ENCODE results near the gene GRAMD1A. TPM values are rescaled to one million over a fixed set of nuclear protein-coding genes. Genes with fewer than 3 reads are reported as not detected.

The GRAMD1A gene
- total RNA-seq = 10 to 100 TPM; 57.6 to 80.3 (median 66.6) TPM
- total RNA-seq (2013) = 28.1 TPM

GRCh38 chr19:34999498-35000337 lies at the start of gene GRAMD1A:
Gene GRAMD1A (plus strand): TSS chr19:35000323. CDS start chr19:35000479, 156 bp downstream.
- H3K27me3 ChIP-seq (ENCODE audit: control insufficient read depth, insufficient read depth, low read length) = no peaks in the 10 kb centered on the region
- H3K9me3 ChIP-seq (ENCODE audit: control insufficient read depth, insufficient read depth, low read length) = no peaks in the 10 kb centered on the region
- Mint-ChIP-seq H3K36me3 (no peaks in the 10 kb centered on the region), H3K27me3 (ENCODE audit: low read depth in 2 of 2) (no peaks in the 10 kb centered on the region), H3K9me3 (no peaks in the 10 kb centered on the region), H3K27ac (peak within 1 kb of the TSS; percentile 83 to 93), H3K4me1 (peaks cover 49 to 68% of the 10 kb centered on the region in 2 donors), H3K4me3 (peak within 1 kb of the TSS; percentile 95)
- WGBS (ENCODE audit: insufficient coverage) = 6% methylated on average over 43 of the region's 45 CpGs
- DNase-seq = peak; percentile 69 to 81
- TF ChIP-seq CTCF (IDR thresholded peaks at IDR 0.05) = no peak
- intact Hi-C loops (cut with micrococcal nuclease) = no loop called here
- H3K36me3 ChIP-seq (ENCODE audit: control insufficient read depth, insufficient read depth, low read length) = peaks cover 2% of the 10 kb centered on the region
- H3K4me1 ChIP-seq (ENCODE audit: control insufficient read depth, insufficient read depth, low read length) = peaks cover 82% of the 10 kb centered on the region
- peak within 1 kb of the TSS; percentile 55 for H3K4me3 ChIP-seq (ENCODE audit: low read length)
- ATAC-seq = peak; percentile 69 to 77 (median 77)
- peak within 1 kb of the TSS; percentile 94 for H3K27ac ChIP-seq (ENCODE audit: low read length)

- H3K27me3 ChIP-seq (ENCODE audit: control insufficient read depth, insufficient read depth, low read length) = no peaks in the 10 kb centered on the region
- no peak overlapping the region for H3K27ac ChIP-seq (ENCODE audit: low read length)
- H3K4me1 ChIP-seq (ENCODE audit: control insufficient read depth, insufficient read depth, low read length) = no peaks in the 10 kb centered on the region
- intact Hi-C loops (cut with micrococcal nuclease) = no loop called here
- H3K9me3 ChIP-seq (ENCODE audit: control insufficient read depth, insufficient read depth, low read length) = peaks cover 32% of the 10 kb centered on the region
- DNase-seq = no peak
- H3K4me1 Mint-ChIP-seq = peaks cover 0 to 4% of the 10 kb centered on the region in 2 donors
- peaks cover 27 to 45% of the 10 kb centered on the region in 2 donors for H3K9me3 Mint-ChIP-seq
- H3K4me3 ChIP-seq (ENCODE audit: low read length) = no peak overlapping the region
- no peak overlapping the region for H3K4me3 Mint-ChIP-seq
- H3K36me3 Mint-ChIP-seq = peaks cover 84% of the 10 kb centered on the region
- no peaks in the 10 kb centered on the region for H3K27me3 Mint-ChIP-seq (ENCODE audit: low read depth in 2 of 2)
- ATAC-seq = no peak
- peaks cover 4% of the 10 kb centered on the region for H3K36me3 ChIP-seq (ENCODE audit: control insufficient read depth, insufficient read depth, low read length)
- no peak for TF ChIP-seq CTCF (IDR thresholded peaks at IDR 0.05)
- H3K27ac Mint-ChIP-seq = no peak overlapping the region
These were observed 47.0 kb upstream of the GRAMD1A start for GRCh38 chr19:34953092-34953491.

- no peaks in the 10 kb centered on the region for H3K27me3 ChIP-seq (ENCODE audit: control insufficient read depth, insufficient read depth, low read length)
- peaks cover 71% of the 10 kb centered on the region for H3K9me3 ChIP-seq (ENCODE audit: control insufficient read depth, insufficient read depth, low read length)
- no peak for TF ChIP-seq CTCF (IDR thresholded peaks at IDR 0.05)
- peaks cover 15 to 33% of the 10 kb centered on the region in 2 donors for H3K4me1 Mint-ChIP-seq
- H3K4me3 ChIP-seq (ENCODE audit: low read length) = no peak overlapping the region
- H3K9me3 Mint-ChIP-seq = peaks cover 24 to 46% of the 10 kb centered on the region in 2 donors
- WGBS (ENCODE audit: insufficient coverage) = 98% methylated on average over 21 of the region's 22 CpGs
- H3K4me3 Mint-ChIP-seq = no peak overlapping the region
- DNase-seq (peak in 1 of 2 donors; percentile 2), ATAC-seq (no peak)
- H3K27ac ChIP-seq (ENCODE audit: low read length) = no peak overlapping the region
- peaks cover 81% of the 10 kb centered on the region for H3K36me3 Mint-ChIP-seq
- H3K27ac Mint-ChIP-seq = no peak overlapping the region
- intact Hi-C loops (cut with micrococcal nuclease) = no loop called here
- no peaks in the 10 kb centered on the region for H3K27me3 Mint-ChIP-seq (ENCODE audit: low read depth in 2 of 2)
- H3K4me1 ChIP-seq (ENCODE audit: control insufficient read depth, insufficient read depth, low read length) = peaks cover 20% of the 10 kb centered on the region
- H3K36me3 ChIP-seq (ENCODE audit: control insufficient read depth, insufficient read depth, low read length) = peaks cover 35% of the 10 kb centered on the region
These were observed 42.0 kb upstream of the GRAMD1A start for GRCh38 chr19:34957830-34958751.
